ENCODE results near the gene ZNF136.
A peak's percentile ranks its signal among the peaks of the same experiment; 100 is the strongest.

Gene ZNF136

DNA sequence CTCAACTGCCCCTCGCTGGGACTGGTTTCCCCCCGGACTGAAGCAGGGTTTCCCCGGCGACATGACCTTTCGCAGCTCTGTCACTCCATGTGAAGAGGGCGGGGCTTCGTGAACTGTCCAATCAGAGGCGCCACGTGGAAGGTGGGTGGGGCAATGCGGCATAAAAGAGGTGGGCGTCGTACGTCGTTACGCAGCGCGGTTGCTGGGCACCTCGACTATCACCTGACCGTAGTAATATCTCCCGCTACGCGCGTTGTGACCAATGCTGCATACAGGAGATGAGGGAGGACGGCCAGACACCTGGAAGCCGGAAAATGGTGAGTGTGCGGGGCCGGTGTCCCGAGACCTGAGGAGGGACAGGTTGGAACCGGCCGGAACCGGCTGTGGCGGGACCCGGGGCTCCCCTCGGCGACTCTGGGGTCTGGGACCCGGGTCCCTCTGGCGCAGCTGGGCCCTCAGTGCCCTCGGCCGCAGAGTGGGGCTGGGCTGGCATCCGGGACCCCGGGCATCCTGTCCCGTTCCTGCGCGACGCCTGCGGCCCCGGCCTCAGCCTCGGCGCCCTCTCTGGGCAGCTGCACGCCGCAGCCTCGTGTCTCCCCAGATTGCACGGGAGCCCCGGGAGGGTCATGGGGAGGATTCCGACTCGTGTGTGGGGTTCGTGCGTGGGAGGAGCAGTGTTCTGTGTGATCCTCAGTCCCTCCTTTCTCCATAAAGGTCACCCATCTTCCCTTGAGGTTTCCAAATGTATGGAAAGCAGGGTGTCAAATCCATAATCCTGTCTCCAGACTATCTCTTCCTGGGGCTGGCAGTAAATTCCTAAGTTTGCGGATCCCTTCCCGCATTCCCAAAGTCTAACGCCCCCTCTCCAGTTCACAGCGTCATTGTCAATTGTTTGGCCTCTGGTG is 32.2 kb downstream of the ZNF136 start:
- DNase-seq, result peak; percentile 73 to 81

DNA sequence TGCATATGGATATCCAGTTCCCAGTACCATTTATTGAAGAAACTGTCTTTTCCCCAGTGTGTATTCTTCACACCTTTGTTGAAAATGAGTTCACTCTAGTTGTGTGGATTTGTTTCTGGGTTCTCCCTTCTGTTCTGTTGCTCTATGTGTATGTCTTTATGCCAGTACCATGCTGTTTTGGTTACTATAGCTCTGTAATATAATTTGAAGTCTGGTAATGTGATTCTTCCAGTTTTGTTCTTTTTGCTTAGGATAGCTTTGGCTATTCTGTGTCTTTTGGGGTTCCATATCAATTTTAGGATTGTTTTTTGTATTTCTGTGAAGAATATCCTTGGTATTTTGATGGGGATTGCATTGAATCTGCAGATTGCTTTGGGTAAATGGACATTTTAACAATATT is 35.2 kb downstream of the ZNF136 start:
- DNase-seq, result no peak

DNA sequence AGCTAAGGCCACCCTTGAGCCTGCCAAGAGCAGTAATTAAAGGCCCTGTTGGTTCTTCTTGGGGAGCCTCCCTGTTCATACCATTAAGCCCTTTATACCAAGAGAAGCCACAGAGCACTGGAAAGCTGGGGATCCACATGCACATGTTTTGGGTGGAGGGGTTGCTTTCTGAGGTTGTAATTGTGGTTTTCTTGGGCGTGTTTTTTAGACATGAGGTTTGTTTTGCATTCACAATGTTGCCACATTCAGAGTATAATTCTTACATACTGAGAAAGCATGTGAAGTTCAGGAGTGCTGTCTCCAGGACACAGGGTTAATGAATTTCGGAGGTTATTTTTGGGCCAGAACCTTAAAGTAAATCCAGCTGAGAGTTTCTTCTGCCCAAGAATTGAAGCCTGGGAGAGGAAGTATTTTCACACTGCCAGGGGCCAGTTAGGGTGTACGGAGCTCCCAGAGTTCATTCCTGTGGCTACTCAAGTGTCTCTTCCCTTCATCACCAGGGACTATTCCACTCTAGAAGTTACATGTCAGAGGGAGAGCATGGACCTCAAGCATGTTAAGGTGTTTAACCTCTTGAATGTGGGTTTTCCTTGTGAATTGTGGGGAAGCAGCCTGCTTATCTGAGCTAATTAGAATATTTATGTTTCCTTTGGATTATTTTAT is 37.0 kb downstream of the ZNF136 start:
- DNase-seq, result no peak

DNA sequence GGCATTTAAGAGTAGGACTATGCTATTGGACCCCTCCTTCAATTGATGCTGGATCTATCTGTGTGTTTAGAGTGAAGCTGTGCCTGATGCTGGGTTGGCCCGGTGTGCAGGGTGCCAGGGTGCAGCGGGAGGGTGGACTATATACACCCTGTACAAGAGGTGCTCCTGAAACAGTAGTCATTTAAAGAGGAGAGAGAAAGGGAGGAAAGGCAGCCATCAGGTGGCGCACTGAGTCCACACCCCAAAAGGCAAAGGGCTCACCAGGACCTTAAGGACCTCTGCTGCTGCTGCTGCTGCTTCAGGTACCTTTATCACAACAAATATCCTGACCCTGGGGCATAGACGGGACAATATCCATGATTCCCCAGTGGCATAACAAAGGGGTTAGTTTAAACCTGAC is 39.4 kb downstream of the ZNF136 start:
- DNase-seq, result no peak

DNA sequence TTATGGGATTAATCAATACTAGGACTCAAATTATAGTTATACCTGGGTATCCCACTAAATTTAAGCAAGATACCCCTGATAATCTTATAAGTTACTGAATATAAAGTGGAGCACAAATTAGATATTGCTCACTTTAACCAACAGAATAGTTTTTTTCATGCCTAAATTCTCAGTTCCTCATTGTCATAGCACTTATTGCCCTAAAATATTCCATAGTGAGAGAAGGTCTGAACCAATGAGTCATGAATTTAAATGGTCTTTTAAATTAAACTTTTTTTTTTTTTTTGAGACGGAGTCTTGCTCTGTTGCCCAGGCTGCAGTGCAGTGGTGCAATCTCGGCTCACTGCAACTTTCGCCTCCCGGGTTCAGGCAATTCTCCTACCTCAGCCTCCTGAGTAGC is 42.4 kb downstream of the ZNF136 start:
- no peak for DNase-seq

DNA sequence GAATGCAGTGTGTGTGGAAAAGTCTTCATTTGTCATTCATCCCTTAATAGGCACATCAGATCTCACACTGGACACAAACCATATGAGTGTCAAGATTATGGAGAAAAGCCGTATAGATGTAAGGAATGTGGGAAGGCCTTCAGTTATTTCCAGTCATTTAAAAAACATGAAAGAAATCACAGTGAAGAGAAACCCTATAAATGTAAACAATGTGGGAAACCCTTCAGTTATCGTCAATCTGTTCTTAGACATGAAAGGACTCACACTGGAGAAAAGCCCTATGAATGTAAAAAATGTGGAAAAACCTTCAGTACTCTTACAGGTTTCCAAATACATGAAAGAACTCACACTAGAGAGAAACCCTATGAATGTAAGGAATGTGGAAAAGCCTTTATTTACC is 45.3 kb downstream of the ZNF136 start:
- no peak for DNase-seq

DNA sequence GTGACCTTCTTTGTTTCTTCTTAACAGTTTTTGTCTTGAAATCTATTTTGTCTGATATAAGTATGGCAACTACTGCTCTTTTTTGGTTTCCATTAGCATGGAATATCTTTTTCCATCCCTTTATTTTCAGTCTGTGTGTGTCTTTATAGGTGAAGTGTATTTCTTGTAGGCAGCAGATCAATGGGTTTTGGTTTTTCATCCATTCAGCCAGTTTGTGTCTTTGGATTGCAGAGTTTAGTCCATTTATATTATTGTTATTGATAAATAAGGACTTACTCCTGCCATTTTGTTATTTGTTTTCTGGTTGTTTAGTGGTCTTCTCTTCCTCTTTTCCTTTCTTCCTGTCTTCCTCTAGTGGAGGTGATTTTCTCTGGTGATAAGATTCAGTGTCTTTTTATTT is 54.4 kb downstream of the ZNF136 start:
- DNase-seq, result no peak

DNA sequence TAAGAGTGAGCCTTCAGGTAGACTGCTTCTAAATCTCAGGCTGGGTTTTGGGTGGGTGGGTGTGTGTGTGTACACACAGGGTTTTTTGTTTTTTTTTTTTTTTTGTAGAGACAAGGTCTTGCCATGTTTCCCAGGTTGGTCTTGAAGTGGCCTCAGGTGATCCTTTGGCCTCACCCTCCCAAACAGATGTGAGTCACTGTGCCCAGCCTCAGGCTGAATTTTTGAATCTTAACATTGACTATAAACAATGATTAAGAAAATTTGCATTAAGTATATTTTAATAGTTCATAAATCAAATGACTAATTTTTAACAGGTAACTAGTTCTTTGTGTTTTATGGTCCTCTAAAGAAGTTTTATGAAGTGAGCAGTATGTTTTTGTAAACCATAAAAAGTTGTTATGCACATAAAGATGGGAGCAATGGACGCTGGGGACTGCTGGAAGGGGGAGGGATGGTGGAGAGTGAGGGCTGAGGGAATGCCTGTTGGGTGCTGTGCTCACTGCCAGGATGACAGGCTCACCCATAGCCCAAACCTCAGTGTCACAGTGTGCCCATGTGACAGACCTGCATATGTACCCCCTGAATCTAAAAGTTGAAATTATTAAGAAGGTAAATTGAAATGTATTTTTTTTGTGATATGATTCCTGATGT is 60.2 kb downstream of the ZNF136 start:
- no peak for DNase-seq

DNA sequence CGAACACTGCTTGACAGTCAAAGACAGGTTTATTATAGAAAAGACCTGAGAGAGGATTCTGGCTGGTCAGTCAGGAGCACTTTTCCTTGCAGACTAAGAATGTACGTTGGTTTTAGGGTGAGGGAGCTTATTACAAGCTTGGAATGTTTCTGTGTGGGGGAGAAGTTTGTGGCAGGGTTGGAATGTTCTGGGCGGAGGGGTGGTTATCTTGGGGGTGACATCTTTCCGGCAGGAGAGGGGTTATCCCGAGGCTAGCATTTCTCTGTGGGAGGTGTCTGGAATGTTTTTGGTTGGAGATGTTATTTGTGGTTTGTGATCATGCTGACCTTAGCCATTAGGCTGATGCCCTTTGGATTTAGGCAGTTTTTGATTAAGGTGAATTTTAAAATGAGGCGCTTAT is 61.8 kb downstream of the ZNF136 start:
- no peak for DNase-seq

DNA sequence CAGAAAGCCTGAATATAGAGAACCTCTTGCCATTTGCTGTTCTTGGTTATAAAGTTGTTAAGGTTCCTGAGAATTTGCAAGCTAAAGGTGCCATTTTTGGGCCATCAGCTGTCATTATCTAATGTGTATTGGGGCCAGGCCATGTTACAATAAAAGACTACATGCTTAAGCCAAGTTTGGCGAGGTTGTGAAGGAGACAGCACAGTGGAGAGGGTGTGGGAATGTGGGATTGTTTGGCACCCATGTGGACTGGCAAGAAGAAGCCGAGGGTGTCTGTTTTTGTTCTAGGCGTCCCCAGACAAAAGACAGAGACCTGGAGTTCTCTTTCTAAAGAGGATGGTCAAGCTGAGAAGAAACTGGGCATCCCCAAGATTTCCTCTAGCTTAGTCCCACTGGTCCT is 67.1 kb downstream of the ZNF136 start:
- DNase-seq, result no peak

DNA sequence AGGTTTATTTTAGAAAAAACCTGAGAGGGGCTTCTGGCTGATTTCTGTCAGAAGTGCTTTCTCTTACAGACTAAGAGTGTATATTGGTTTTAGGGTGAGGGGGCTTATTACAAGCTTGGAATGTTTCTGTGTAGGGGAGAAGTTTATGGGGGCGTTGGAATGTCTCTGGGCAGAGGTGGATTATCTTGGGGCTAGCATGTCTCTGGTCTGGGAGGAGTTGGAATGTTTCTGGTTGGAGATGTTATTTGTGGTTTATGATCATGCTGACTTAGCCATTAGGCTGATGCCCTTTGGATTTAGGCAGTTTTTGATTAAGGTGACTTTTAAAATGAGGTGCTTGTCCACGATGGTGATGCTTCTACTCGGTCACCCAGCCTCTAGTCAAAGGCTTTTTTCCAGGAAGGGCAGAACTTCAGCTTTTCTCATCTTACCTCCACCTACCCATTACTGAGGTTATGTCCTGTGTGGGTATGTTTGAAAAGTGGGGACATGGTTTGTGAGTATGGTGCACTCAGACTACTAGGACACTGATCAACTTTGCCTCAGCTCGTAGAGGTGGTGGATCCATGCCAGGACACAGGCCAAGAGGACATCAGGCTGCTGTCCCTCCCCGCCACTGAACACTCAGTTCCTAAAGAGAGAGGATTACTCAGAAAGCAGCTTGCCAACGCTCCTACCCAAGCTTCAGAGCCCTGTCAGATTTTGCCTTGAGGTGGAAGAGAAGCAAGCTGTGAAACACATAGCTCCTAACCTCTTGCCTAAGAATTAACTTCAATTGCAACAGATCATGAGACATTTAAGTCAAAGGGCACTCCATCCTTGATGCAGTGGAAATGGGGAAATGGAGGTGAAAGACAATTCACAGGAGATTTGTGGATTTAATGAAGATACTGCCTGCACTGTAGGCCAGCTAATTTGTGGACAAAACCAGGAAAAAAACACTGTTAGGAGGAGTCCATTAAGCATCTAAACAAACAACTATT is 68.1 kb downstream of the ZNF136 start:
- DNase-seq, result no peak

DNA sequence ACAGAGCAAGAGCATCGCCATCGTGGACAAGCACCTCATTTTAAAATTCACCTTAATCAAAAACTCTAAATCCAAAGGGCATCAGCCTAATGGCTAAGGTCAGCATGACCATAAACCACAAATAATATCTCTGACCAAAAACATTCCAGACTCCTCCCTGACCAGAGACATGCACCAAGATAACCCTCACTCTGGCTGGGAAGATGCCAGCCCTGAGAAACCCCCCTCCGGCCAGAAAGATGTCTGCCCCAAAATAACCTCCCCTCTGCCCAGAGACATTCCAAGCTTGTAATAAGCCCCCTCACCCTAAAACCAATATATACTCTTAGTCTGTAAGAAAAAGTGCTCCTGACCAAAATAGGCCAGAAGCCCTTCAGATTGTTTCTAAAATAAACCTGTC is 70.1 kb downstream of the ZNF136 start:
- DNase-seq, result no peak

DNA sequence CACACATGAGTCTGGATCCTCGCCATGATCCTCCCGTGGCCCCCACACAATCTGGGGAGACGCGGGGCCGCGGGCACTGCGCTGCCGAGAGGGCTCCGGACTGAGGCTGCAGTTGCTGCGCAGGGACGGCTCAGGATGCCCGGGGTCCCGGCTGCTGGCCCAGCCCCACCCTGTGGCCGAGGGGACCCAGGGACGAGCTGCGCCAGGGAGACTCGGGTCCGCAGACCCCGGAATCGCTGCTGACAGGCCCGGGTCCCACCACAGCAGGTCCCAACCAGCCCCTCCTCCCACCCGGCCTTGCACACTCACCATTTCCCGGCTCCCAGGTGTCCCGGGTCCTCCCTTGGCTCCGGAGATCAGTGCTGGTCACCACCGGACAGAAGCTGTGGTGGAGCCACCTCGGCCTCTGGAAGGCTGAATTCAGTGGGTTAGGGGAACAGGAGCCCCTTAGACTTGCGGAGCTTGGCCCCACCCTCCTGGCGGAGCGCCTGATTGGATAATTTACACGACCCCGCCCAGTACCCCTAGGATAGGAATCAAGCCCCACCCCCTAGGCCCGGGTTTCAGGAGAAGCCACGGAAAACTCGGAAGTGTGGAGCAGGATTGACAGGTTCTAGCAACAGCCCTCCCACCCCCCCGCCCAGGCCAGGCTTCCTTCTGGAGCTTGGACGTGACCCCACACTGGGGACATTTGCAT is 74.4 kb downstream of the ZNF136 start:
- no peak for DNase-seq

Measured in hippocampal formation (tissue), 2 donors.